HG03457 (cell line): ENCODE measurements around the gene MYL6.
"Not testable (repeated sequence)": the region's sequence is repeated elsewhere in the genome, so short reads cannot be mapped to it uniquely, and the experiment has no call there.

ENCODE experiments used
- ATAC-seq: cut with Tn5 transposase; IDR thresholded peaks from one replicate; pipeline ENCODE4 v1.9.1; 2021; ENCODE audit warnings: moderate number of reproducible peaks; ENCODE audit not compliant: unreplicated experiment

MYL6 gene

DNA sequence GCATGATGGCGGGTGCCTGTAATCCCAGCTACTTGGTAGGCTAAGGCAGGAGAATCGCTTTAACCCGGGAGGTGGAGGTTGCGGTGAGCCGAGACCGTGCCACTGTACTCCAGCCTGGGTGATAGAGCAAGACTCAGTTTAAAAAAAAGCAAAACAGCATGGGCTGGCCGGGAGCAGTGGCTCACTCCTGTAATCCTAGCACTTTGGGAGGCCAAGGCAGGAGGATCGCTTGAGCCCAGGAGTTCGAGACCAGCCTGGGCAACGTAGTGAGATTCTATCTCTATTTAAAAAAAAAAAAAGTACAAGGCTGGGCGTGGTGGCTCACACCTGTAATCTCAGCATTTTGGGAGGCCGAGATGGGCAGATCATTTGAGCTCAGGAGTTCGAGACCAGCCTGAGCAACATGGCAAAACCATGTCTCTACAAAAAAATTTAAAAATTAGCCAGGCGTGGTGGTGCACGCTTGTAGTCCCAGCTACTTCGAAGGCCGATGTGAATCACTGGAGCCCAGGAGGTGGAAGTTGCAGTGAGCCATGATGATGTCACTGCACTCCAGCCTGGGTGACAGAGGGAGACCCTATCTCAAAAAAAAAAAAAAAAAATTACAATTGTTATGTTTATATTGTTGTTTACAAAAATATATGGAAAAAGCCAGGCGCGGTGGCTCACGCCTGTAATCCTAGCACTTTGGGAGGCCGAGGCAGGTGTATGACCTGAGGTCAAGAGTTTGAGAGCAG lies 1.5 kb upstream of the MYL6 start:
- ATAC-seq = not testable (repeated sequence)

DNA sequence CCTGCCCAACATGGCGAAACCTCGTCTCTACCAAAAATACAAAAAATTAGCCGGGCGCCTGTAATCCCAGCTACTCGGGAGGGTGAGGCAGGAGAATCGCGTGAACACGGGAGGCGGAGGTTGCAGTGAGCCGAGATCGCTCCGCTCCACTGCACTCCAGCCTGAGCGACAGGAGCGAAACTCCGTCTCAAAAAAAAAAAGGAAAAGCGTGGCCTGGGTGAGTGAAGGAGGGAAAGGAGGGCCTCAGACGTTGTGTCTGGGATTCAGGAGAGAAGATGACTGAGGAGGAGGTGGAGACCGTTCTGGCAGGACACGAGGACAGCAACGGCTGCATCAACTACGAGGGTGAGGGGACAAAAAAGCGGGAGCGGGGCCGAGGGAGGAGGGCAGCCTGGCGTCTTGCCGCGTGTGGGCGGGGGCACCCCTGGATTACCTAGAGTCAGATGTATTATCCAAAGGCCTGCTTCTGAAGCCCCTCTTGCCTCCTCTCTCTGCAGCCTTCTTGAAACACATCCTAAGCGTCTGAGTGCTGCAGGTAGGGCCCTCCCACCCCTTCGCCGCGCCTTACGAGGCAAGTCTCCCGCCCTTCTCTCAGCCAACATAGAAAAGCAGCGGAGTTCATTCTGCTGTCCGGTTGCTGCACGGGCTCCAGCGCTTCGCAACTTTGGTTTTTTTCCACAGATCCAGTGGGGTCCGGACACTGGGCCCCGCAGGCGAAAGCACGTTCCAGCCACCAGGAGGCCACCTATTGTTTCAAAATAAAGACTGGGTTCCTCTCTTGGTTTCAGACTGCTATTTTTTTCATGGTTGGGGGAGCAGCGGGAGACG lies 744 bp upstream of the MYL6 start:
- ATAC-seq = no peak

DNA sequence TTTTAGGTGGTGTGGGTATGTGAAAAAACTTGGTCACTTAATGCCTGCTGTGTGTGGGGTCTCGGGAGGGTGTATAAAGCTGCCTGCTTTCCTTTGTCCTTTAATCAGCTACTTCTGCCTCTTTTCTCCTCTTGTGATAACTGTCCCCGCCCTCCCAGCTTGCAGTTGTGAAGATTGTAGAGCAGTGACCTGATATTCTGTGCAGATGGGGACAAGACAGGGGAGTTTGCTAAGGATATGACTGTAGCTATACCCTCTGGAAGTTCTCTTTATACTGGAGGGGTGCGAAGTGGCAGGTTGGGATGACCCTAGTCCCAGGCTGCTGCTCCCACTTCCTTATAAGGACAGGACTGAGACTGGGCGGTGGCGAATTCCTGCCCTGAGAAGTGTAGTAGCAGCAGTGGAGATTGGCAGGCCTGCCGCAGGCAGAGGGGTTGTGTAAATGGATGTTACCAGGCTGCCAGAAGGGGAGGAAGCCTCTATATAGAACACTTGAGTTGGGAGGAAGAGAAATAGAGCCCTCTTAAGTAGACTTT lies 835 bp downstream of the MYL6 start:
- no peak for ATAC-seq

DNA sequence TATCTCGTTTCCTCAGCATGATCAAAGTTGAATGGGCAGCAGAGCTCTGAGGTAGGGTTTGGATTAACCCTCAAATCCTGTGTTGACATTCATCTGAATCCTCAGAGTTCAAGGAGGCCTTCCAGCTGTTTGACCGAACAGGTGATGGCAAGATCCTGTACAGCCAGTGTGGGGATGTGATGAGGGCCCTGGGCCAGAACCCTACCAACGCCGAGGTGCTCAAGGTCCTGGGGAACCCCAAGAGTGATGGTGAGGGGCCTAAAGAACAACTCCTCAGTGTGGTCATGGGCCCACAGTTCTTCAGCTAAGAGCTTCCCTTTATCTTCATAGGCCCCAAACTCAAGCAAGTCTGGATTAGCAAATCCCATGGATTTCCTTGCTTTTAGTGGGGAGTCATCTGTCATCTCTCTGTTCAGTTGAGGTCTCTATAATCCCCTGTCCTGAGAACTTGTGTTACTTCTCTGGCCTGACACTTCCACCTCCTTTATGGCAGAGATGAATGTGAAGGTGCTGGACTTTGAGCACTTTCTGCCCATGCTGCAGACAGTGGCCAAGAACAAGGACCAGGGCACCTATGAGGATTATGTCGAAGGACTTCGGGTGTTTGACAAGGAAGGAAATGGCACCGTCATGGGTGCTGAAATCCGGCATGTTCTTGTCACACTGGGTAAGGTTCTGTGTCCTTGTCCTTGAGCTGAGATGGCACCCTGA lies 1.5 kb downstream of the MYL6 start:
- ATAC-seq = no peak

DNA sequence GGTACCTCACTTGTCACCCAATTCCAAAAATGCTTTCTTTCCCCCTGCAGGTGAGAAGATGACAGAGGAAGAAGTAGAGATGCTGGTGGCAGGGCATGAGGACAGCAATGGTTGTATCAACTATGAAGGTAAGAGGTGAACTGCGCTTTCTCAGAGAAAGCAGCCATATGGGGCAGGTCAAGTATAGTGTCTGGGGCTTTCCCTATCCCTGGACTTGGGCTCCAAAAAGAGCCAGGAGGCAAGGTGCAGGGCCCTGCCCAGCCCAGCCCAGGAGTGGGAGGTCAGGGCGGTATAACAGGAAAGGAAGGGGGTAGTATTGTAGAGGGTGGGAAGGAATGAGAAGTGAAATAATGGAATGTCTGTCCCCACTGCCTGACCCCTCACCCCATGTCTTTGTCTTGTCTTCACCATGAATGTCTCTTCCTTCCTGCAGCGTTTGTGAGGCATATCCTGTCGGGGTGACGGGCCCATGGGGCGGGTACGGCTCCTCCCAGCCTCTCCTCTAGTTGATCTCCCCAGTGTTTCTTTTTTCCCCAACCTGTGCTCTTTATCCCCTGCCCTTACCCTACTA lies 2.1 kb downstream of the MYL6 start:
- ATAC-seq = no peak

DNA sequence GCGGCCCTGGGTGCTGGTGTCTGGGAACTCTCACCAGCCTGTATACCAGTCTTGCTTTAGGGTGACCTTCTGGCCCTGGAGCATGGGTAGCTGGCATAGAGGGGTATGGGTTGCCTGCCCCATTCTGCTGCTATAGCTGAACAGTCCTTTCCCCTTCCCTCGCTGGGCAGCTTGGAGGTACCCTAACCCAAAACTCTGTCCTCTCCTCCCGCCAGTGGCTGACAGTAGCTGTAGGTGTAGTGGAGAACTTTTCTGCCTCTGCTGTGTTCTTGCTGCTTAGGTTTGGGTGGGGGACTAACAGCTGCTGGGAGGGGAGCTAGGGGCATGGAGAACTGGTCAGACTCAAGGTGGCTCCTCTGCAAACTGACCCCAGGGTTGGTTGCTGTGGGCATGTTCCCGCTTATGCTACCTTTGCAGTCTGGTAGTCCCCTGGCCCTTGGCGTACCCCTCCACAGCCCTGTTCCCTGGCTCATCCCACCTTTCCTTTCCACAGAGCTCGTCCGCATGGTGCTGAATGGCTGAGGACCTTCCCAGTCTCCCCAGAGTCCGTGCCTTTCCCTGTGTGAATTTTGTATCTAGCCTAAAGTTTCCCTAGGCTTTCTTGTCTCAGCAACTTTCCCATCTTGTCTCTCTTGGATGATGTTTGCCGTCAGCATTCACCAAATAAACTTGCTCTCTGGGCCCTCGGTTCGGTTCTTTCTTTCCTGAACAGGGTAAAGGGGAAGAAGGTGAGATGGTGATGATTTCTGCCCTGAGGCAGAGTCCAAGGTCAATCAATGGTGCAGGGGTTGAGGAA lies 2.9 kb downstream of the MYL6 start:
- ATAC-seq = no peak

DNA sequence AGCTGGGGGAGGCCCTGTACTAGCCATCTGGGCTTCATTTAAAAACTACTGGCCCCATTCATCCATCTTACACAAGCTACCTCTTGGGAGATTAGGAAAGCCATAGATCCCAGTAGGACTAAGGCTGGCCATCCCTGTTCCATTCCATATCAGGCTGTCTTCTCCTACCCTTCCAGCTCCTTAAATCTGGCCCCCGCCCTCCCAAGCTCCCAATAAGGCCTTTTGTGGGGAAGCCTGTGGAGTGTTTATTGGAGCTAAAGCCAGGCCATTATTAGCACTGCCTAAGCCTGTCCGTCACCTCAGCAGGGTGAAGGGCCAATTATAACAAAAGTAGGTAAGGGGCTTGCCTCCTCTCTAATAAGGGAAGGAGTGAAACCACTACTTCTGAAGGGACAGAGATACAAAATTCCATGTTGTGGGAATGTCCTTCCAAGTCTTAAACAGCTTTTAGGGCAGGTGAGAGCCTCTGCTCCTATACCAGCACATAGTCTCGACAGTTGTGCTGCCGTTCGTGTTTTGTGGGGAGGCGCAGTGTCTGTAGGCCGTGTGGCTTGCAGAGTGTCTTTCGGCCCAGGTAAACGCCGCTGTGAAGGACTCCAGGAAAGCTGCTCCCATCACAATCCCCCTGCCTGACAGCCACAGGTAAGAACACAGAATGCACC lies 3.7 kb downstream of the MYL6 start:
- ATAC-seq = no peak

DNA sequence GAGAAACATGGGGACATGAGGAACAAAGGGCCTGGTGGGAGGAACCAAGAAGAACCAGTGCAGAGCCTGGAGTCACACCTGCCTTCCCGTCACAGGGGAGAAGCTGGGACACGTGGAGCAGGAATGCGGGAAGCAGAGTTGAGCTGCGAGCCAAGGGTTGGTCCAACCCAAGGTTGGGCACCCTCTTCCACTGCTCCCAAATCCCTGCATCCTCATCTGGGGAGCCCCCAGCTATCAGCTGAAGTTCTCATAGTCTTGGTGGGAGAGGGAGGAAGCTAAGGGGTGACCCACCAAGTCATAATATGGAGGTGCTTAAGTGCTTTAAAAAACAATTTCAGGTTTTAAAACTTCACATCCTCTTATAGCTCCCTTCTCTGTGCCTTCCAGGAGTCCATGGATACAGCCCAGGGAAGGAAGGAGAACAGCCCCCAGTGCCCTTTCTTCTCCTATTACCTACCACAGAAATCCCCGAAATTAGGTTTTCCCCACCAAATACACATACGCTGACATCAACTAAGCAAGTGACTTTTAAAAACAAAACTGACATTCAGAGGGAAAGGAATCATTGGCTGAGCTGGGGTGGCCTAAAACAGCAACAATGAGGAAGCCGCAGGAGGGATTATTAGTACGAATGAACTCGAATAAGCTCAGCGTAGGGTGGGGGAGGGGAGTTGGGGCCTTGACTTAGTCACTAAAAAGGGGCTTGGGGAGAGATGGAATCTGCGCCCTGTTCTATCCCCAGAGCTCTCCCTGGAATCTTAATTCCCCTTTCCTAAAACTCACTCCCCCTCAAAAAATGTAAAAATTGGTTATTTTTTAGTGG lies 4.5 kb downstream of the MYL6 start:
- no peak for ATAC-seq

DNA sequence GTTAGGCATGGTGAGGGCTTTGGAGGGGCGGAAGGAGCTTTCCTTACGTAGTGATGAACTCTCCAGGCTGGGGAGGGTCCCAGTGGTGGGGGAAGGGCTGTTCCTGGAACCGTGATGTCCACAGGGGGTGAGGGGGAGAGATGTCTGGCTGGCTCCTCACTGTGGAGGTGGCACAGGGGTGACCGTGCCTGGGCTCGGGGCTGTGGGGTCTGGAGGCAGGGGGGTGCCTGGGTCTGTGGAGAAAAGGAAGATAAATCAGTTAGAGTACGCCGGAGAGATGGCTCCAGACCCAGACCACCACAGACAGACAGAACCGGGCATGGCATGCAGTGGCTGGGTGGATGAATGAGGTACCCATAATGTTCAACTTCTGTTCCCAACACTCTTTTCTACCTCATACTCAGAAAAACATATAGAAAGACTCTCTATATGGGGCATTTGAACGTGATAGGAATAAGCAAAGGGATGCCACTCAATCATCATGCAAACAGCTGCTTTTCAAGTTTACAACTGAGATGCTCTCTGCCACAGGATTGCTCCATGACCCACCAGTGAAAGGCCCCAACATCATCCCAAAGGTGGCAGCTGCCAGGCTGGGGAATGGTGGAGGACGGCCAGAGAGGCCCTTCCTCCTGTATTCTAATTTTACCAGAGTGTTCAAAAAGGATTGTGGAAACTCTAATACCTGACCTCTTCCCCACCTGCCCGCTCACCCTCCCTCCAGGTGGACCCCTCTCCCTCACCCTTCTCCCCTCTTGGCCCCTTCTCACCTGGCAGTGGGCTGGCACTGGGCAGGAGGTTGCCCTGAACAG lies 5.6 kb downstream of the MYL6 start:
- ATAC-seq = no peak

DNA sequence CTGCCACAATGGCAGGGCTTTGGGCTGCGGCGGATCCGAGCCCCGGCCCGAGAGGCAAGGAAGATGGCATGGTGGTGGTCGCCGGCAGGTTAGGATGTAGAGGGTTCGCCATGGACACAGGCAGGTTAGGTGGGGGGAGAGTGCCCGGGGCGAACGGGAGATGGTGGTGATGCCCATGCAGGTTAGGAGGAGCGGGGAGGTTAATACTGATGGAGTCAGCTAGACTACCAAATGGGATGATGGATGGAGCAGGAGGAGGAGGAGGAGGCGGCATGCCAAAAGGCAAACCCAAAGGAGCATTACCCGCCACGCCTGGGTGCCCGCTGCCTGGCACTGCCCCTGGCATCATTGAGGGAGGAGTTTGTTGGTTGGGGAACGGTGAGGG lies 6.2 kb downstream of the MYL6 start:
- no peak for ATAC-seq

DNA sequence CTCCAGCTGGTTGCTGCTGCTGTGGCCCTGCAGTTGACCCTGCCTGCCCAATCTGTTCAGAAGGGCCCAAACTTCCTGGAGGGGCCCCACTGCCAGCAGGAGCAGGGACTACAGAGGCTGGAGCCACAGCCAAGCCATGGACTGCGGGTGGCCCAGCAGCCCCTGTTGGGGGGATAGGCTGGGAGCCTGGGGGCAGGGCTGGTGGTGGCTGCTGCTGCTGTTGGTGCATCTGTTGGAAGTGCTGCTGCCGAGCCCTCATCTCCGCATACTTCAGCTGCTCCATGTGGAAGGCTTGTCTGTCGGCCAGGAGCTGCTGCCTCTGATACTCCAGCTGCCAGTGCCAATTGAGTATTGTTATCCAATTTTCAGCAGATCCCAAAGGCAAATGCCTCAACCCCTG lies 7.2 kb downstream of the MYL6 start:
- ATAC-seq = no peak

DNA sequence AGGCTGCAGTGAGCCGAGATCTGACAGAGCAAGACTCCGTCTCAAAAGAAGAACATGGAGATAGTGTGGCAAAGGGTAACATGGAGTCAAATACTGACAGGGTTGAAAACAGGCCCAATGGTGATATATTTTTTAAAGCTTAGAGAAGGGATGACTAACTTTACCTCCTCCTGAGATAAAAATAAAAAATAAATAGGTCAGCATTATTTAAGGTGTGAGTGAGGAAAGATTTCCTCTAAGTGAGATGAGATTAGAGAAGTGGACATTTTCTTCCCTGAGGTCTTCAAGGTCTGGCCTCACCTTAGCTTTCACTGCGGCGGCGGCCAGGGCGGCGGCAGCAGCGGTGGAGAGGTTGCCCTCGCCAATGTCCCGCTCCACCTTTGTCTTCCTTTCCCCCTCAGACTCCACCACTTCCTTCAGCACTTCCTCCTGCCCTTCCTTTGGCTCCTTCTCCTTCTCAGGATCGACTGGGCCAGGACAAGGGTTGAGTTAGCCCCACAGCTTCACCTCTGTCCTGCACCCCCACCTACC lies 11.1 kb downstream of the MYL6 start:
- ATAC-seq = no peak

DNA sequence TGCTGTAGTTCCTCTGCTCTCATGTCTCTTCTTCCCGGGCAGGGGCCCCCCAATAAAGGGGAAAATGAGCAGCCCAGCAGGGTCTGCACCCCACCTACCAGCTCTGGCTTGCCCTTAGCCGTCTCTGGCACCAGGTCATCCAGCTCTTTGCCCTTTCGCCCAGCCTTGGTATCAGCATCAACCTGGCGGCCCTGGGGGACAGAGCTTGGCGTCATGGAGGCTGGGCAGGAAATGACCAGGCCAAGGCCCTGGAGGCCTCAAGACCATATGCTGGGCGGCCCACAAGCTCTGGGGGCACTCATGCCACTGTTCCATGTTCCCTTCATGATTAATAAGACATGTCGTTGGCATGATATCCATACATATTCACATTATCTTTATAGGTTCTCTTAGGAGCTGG lies 14.7 kb downstream of the MYL6 start:
- no peak for ATAC-seq

DNA sequence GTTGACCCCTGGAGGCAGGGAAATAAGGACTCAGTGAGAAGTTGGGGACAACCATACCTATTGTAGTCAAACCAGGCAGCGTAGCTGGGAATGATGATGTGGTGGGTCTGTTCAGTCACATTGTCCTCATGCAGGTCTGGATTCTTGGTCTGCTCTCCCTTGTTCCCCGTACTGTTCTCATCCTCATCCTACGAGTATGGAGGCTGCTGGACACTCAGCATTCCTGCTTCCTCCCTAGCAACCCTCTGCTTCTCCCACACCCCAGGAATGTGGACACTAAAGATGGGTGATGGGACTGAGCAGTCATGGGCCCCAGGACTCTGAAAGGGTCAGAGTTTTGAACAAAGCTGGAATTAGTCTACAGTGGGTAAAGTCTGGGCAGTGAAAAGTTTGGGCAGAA lies 20.2 kb downstream of the MYL6 start:
- no peak for ATAC-seq

DNA sequence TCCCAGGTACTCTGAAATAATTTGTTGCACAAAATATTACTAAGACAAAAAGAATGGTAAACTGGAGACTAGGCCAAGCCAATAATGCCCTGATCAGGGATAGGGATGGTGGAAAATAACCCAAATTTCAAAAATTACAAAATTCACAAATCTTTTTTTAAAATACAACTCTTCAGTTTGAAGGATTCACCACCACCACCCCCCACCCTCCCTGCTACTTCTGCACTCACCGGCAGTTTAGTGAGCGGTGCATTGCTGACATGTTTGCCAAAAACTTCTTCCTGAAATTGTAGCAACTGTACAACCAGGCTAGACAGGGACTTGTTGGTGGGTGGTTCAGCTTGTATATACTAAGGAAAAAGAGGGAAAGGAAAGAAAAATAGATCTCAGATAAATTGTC lies 28.8 kb downstream of the MYL6 start:
- no peak for ATAC-seq

DNA sequence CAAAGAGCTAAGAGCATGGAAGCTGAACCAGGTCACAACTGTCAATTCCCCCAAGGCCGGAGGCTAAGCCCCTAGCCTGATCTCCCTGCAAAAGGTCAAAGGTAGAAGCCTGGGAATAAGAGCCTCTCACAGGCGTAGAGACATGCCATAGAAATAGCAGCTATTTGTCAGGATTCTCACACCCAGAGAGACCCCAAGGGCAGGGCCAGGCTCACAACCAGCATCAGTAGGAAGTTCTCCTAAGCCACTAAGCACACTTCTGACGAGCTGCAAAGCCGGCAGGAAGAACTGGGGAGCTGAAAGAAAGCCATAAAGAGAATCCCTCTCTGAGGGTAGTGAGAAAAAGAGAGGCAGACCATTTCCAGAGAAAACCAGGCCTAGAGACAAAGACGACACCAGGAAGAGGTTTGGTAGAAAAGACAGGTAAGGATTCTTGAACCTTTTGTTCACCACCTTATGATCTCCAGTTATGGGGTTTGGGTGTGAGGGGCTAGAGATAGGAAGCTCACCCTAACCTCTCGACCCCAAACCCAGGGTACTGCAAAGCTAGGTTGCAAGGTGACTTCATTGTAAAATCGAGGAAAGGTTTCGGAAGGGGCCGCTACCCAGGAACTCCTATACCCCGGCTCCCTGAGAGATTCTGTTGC lies 30.1 kb downstream of the MYL6 start:
- no peak for ATAC-seq

DNA sequence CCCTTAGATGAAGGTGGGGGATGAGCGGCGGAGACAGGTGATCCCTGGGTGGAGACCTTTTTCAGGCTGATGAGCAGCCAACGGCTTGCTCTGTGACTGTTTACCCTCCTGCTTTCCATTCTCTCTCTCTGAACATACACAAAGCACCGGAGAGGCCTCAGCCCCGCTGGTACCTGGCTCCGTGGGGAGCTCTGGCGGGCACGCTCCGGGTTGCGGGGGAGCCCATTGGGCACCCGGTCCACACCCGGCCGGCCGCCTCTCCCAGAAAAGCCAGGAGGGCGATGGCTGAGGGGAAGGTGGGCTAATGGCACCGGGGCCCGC lies 30.6 kb downstream of the MYL6 start:
- no peak for ATAC-seq
